ENCODE results near the gene OR2D2.
A peak's percentile ranks its signal among the peaks of the same experiment; 100 is the strongest.
"Not testable (repeated sequence)": the region's sequence is repeated elsewhere in the genome, so short reads cannot be mapped to it uniquely, and the experiment has no call there.

OR2D2 gene

DNA sequence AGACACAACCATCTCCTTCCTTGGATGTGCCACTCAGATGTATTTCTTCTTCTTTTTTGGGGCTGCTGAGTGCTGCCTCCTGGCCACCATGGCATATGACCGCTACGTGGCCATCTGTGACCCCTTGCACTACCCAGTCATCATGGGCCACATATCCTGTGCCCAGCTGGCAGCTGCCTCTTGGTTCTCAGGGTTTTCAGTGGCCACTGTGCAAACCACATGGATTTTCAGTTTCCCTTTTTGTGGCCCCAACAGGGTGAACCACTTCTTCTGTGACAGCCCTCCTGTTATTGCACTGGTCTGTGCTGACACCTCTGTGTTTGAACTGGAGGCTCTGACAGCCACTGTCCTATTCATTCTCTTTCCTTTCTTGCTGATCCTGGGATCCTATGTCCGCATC is 15.4 kb downstream of the OR2D2 start:
- no peak for DNase-seq (ENCODE audit: low spot score)

DNA sequence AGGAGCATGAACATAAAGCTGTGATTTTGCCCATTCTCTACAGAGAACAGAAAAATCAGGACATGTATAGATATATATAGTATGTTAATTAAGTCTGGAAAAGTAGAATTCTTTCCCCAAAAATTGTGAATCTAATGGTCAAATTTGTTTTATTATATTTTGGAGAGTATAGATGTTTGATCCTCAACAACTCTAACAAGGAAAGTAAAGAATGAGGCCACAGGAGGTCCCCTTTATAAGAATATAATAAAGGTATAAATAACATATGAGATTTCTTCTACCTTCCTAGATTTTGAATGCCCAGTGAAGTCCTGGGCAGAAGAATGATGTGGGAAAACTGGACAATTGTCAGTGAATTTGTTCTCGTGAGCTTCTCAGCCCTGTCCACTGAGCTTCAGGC is 16.0 kb downstream of the OR2D2 start, which contains the start of gene OR10A4:
Gene OR10A4 (plus strand): TSS at position 301 of the 400 bp plus-strand sequence. CDS start 23 bp downstream, at position 324.
- DNase-seq (ENCODE audit: low spot score), result no peak

DNA sequence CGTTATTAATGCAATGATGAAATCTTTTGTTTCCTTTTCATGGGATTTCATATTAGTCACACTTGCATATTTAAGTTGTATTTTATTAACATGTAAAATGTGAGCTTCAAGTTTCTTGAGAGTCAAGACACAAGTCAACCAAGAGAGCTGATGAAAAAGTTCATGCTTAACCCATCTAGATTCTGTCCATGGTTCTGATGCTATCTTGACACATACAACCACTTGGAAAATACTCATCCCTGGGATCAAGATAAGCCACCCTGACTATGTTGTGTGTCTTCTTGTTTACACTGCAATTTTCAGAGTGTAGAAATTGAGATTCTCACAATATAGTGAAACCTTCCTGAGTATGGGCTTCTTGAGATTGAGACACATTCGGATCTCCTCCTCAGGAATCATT is 16.5 kb downstream of the OR2D2 start:
- DNase-seq (ENCODE audit: low spot score), result no peak

DNA sequence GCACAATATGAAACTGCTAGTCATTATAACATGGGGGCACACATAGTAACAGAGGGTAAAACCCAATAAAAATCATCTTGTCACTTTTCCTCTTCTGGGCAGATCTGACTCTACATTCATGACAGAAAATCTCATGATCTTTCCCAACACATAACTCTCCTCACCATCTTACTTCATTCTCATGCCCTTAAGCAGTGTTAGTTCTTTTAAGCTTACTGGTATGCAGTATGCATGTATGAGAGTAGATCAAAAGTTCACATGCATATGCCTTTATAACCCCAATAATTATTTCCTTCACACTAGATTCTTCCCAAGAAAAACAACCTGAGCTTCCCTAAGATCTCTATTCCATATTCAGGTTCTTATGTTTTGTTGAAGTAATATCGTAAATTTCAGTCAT is 21.0 kb downstream of the OR2D2 start:
- DNase-seq (ENCODE audit: low spot score), result no peak

DNA sequence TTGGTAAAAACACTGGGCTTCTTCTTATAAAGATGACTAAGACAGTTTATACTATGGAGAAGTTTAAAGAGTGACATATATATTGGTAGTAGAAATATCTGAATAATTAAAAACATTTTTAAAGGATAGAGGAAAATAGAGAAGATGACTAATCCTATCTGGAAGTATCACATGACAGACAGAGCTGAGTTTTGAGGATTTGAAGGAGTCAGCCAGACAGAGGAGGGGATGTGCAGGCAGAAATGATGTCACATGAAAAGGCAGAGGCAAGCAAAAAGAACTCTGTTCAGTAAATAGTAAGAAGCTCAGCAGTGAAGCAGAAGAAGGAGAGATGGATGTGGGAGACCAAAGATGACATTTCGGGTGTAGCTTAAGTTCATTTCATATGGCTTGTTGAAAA is 27.9 kb downstream of the OR2D2 start:
- DNase-seq (ENCODE audit: low spot score), result no peak

DNA sequence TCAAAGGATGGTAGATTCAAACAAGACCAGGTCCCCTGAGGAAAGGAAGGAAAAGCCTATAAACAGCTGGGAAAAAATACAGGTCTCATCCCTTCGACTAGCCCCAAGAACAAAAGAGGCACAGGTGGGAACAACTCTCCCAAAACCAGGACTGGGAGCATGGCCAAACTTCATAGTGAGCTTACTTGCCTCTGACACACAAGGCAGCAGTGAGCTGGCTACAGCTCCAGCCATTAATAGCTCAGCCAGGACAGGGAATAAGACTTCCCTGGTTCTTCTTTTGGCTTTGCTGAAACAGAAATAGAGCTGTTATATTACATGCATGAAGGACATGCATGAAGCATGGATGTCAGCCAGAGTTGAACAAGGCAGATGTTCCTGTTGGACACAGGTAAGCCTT is 29.3 kb downstream of the OR2D2 start, which contains the start of gene OR10A2:
Gene OR10A2 (plus strand): TSS at position 97 of the 400 bp plus-strand sequence. CDS start 6,698 bp downstream, outside the sequence.
- peak; percentile 31 for DNase-seq (ENCODE audit: low spot score)

DNA sequence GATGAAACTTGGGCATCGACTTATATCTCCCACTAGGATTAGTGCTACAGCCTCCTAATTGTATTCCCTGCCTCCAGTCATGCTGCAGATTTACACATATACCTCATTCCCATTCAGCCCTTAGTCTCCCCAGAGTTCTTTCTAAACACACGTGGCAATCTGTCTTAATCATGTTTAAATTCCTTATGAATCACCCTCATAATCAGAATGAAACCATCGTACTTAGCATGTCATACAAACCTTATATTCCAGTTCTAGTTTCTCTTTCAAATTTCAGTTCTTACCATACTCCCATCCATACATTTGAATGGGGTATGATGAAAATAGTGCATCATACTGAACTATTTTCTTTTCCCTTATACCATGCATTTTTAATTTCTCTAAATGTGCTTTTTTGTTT is 35.4 kb downstream of the OR2D2 start:
- no peak for DNase-seq (ENCODE audit: low spot score)

DNA sequence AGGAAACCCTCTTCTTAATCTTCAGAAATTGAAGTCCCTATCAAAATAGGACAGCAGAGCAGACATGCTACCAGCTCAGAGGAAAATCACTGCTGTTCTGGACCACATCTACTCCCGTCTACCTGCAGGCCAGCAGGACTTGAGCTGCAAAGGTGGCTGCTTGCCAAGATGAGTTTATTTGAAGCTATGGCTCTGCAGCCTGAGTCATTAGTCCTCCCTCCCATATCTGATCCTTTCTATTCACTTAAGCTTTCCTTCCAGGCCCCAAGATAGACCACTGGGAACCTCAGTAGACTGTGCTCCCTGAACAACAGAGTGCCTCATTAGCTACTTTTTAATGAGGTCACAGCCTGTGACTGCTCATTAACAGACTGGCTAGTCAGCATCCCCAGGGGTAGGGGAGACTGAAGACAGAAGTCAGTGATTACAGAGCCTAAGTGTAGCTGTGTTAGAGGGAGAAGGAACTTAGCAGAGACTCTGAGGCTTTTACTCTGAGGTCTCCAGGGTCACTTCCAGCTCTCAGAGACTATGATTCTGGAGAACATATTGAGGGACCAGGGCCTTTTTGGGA is 36.2 kb downstream of the OR2D2 start:
- DNase-seq (ENCODE audit: low spot score), result peak; percentile 8

DNA sequence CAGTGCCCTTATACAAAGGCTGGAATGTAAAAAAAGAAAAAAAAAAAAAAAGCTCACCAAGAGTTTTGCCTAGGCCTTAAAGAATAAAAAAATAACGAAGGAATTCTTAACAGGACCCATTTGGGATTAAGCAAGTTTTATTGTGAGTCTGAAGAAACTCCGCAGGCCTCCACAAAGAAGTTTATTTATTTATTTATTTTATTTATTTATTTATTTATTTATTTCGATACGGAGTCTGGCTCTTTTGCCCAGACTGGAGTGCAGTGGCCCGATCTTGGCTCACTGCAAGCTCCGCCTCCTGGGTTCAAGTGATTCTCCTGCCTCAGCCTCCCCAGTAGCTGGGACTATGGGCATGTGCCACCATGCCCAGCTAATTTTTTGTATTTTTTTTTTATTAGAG is 37.5 kb downstream of the OR2D2 start:
- DNase-seq (ENCODE audit: low spot score), result not testable (repeated sequence)

DNA sequence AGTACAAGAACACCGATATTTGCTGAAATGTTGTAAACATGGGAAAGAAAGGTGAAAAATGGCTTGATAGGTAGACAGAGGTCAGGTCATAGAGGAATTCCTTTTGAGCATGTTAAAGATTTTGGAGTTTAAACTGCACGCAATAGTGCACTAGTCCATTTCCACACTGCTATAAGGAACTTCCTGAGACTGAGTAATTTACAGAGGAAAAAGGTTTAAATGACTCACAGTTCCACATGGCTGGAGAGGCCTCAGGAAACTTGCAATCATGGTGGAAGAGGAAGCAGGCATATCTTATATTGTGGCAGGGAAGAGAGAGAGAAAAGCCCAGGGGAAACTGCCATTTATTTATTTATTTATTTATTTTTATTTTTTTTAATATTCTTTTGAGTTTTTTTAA is 41.8 kb downstream of the OR2D2 start:
- DNase-seq (ENCODE audit: low spot score), result no peak

DNA sequence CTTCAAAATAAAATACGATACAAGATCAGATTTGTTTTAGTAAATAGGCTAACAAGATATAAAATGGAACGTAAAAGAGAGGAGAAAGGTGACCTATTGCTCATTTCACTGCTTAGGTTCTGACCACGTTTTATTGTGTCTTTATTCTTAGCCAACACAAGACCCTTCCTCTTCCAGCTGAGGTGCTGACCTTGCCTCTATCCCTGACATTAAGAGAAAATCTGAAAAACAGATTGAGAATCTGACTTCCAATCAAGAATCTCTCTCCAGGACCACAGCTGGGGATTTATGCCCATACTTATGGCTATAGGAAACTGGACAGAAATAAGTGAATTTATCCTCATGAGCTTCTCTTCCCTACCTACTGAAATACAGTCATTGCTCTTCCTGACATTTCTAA is 46.9 kb downstream of the OR2D2 start, which contains the start of gene OR10A5:
Gene OR10A5 (plus strand): TSS at position 301 of the 400 bp plus-strand sequence. CDS start 0 bp downstream, at position 301.
- no peak for DNase-seq (ENCODE audit: low spot score)

DNA sequence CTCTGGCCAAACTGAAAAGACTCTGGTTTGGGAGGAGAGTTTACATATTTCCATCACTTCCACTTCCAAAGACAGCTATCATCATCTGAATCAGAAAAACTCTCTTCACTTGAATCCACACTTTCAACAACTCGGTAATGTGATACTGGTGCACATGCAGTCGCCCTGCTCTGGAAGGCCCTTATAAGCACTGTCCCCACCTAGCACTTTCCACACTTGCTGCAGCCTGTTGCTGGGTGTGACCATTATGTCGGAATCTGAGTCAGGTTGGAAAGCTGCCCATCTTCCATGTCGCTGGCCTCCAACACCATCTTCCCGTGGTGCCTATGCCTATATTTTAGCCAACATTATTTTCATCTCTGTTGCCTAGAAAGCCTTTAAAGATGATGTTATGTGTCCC is 47.9 kb downstream of the OR2D2 start:
- no peak for DNase-seq (ENCODE audit: low spot score)

DNA sequence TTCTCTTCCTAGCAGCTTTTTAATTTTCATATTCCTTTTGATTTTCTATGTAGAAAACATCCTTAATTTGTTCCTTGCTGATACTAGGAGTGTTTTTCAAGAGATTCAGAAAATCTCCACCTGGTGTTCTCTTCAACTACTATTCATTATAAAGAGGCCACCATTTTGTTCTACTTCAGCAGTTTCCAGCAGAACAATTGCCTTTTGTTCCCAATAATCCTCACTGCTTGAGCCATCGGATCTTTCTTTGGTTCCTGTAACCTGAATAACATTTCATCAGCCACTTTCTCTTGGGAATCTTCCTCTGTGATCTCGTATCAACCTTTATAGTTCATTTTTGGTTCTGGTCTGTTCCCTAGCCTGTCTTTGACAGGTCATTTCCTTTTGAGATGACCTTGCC is 48.6 kb downstream of the OR2D2 start:
- DNase-seq (ENCODE audit: low spot score), result no peak

DNA sequence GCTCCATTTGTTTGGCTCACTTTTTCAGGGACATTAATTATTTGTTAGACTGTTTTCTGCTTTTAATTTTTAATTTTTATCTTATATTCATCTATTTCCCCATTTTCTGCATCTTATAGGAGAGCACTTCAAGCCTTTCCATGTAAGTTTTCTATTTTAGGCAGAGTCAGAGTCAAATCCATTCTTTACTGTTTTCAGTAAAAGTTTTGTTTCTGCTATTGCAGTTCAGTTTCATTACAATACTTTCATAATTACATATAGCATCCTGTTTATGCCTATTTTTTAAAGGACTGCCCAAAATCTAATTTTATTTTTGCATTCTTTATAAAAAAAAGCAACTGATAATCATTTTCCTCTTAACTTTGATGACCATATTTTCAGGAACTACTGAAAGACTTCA is 50.6 kb downstream of the OR2D2 start:
- DNase-seq (ENCODE audit: low spot score), result no peak
